Measurements from ENCODE around the gene SPAG6.
"Not testable (repeated sequence)": the region's sequence is repeated elsewhere in the genome, so short reads cannot be mapped to it uniquely, and the experiment has no call there.

Gene SPAG6

GRCh38 chr10:22345301-22346095 lies at the start of gene SPAG6:
TSS of gene SPAG6 (plus strand) at chr10:22345496. CDS start at chr10:22345612, 116 bp downstream.
- Histone ChIP-seq H3K27ac (ENCODE audit: low read length) (no peak within 1 kb of the TSS), H3K36me3 (ENCODE audit: control insufficient read depth in 1 of 2, insufficient read depth in 2 of 2, low read length in 2 of 2) (no peaks in the 10 kb centered on the region), H3K9me3 (ENCODE audit: control insufficient read depth in 1 of 2, low read length in 2 of 2) (peaks cover 0 to 14% of the 10 kb centered on the region in 2 donors), H3K27me3 (ENCODE audit: low read depth, low read length) (peaks cover 58% of the 10 kb centered on the region), H3K4me1 (ENCODE audit: control insufficient read depth in 1 of 2, insufficient read depth in 2 of 2, low read length in 2 of 2) (peaks cover 0 to 14% of the 10 kb centered on the region in 2 donors), H3K4me3 (ENCODE audit: low read depth in 1 of 2, low read length in 2 of 2) (peak within 1 kb of the TSS in 1 of 2 donors; percentile 59)

GRCh38 chr10:22301193-22301592 lies 44.1 kb upstream of the SPAG6 start:
- no peaks in the 10 kb centered on the region for H3K4me1 ChIP-seq (ENCODE audit: control insufficient read depth in 1 of 2, insufficient read depth in 2 of 2, low read length in 2 of 2)
- H3K27ac ChIP-seq (ENCODE audit: low read length) = no peak overlapping the region
- no peaks in the 10 kb centered on the region for H3K9me3 ChIP-seq (ENCODE audit: control insufficient read depth in 1 of 2, low read length in 2 of 2)

GRCh38 chr10:22303461-22303860 lies 41.8 kb upstream of the SPAG6 start:
- Histone ChIP-seq H3K9me3 (ENCODE audit: control insufficient read depth in 1 of 2, low read length in 2 of 2) (no peaks in the 10 kb centered on the region), H3K4me3 (ENCODE audit: low read depth in 1 of 2, low read length in 2 of 2) (no peak overlapping the region), H3K4me1 (ENCODE audit: control insufficient read depth in 1 of 2, insufficient read depth in 2 of 2, low read length in 2 of 2) (no peaks in the 10 kb centered on the region), H3K36me3 (ENCODE audit: control insufficient read depth in 1 of 2, insufficient read depth in 2 of 2, low read length in 2 of 2) (no peaks in the 10 kb centered on the region), H3K27ac (ENCODE audit: low read length) (no peak overlapping the region), H3K27me3 (ENCODE audit: low read depth, low read length) (no peaks in the 10 kb centered on the region)

More at GRCh38 chr10:22301193-22301592, 44.1 kb upstream of the SPAG6 start:
- H3K4me3 ChIP-seq (ENCODE audit: low read depth in 1 of 2, low read length in 2 of 2) = no peak overlapping the region
- no peaks in the 10 kb centered on the region for H3K36me3 ChIP-seq (ENCODE audit: control insufficient read depth in 1 of 2, insufficient read depth in 2 of 2, low read length in 2 of 2)
- H3K27me3 ChIP-seq (ENCODE audit: low read depth, low read length) = no peaks in the 10 kb centered on the region

- no peaks in the 10 kb centered on the region for H3K4me1 ChIP-seq (ENCODE audit: control insufficient read depth in 1 of 2, insufficient read depth in 2 of 2, low read length in 2 of 2)
- no peak overlapping the region for H3K27ac ChIP-seq (ENCODE audit: low read length)
- H3K36me3 ChIP-seq (ENCODE audit: control insufficient read depth in 1 of 2, insufficient read depth in 2 of 2, low read length in 2 of 2) = no peaks in the 10 kb centered on the region
Observed at GRCh38 chr10:22305721-22306120, 39.6 kb upstream of the SPAG6 start.

GRCh38 chr10:22308390-22308789 lies 36.9 kb upstream of the SPAG6 start:
- H3K27me3 ChIP-seq (ENCODE audit: low read depth, low read length) = no peaks in the 10 kb centered on the region
- H3K9me3 ChIP-seq (ENCODE audit: control insufficient read depth in 1 of 2, low read length in 2 of 2) = no peaks in the 10 kb centered on the region
- H3K36me3 ChIP-seq (ENCODE audit: control insufficient read depth in 1 of 2, insufficient read depth in 2 of 2, low read length in 2 of 2) = no peaks in the 10 kb centered on the region
- H3K4me1 ChIP-seq (ENCODE audit: control insufficient read depth in 1 of 2, insufficient read depth in 2 of 2, low read length in 2 of 2) = no peaks in the 10 kb centered on the region
- H3K27ac ChIP-seq (ENCODE audit: low read length) = no peak overlapping the region
- H3K4me3 ChIP-seq (ENCODE audit: low read depth in 1 of 2, low read length in 2 of 2) = no peak overlapping the region

More at GRCh38 chr10:22305721-22306120, 39.6 kb upstream of the SPAG6 start:
- H3K4me3 ChIP-seq (ENCODE audit: low read depth in 1 of 2, low read length in 2 of 2) = no peak overlapping the region
- H3K27me3 ChIP-seq (ENCODE audit: low read depth, low read length) = no peaks in the 10 kb centered on the region
- no peaks in the 10 kb centered on the region for H3K9me3 ChIP-seq (ENCODE audit: control insufficient read depth in 1 of 2, low read length in 2 of 2)

GRCh38 chr10:22309180-22310000 lies 35.9 kb upstream of the SPAG6 start:
- H3K27me3 ChIP-seq (ENCODE audit: low read depth, low read length) = no peaks in the 10 kb centered on the region
- no peaks in the 10 kb centered on the region for H3K4me1 ChIP-seq (ENCODE audit: control insufficient read depth in 1 of 2, insufficient read depth in 2 of 2, low read length in 2 of 2)
- H3K27ac ChIP-seq (ENCODE audit: low read length) = no peak overlapping the region
- no peaks in the 10 kb centered on the region for H3K9me3 ChIP-seq (ENCODE audit: control insufficient read depth in 1 of 2, low read length in 2 of 2)
- no peaks in the 10 kb centered on the region for H3K36me3 ChIP-seq (ENCODE audit: control insufficient read depth in 1 of 2, insufficient read depth in 2 of 2, low read length in 2 of 2)
- no peak overlapping the region for H3K4me3 ChIP-seq (ENCODE audit: low read depth in 1 of 2, low read length in 2 of 2)

GRCh38 chr10:22310012-22310411 lies 35.3 kb upstream of the SPAG6 start:
- not testable (repeated sequence) for H3K36me3 ChIP-seq (ENCODE audit: control insufficient read depth in 1 of 2, insufficient read depth in 2 of 2, low read length in 2 of 2); H3K27ac ChIP-seq (ENCODE audit: low read length); H3K9me3 ChIP-seq (ENCODE audit: control insufficient read depth in 1 of 2, low read length in 2 of 2); H3K27me3 ChIP-seq (ENCODE audit: low read depth, low read length); H3K4me1 ChIP-seq (ENCODE audit: control insufficient read depth in 1 of 2, insufficient read depth in 2 of 2, low read length in 2 of 2); H3K4me3 ChIP-seq (ENCODE audit: low read depth in 1 of 2, low read length in 2 of 2)

- Histone ChIP-seq H3K9me3 (ENCODE audit: control insufficient read depth in 1 of 2, low read length in 2 of 2) (no peaks in the 10 kb centered on the region), H3K4me1 (ENCODE audit: control insufficient read depth in 1 of 2, insufficient read depth in 2 of 2, low read length in 2 of 2) (peaks cover 5 to 6% of the 10 kb centered on the region in 2 donors), H3K36me3 (ENCODE audit: control insufficient read depth in 1 of 2, insufficient read depth in 2 of 2, low read length in 2 of 2) (no peaks in the 10 kb centered on the region), H3K27me3 (ENCODE audit: low read depth, low read length) (no peaks in the 10 kb centered on the region), H3K27ac (ENCODE audit: low read length) (no peak overlapping the region), H3K4me3 (ENCODE audit: low read depth in 1 of 2, low read length in 2 of 2) (no peak overlapping the region)
Observed at GRCh38 chr10:22310928-22311327, 34.4 kb upstream of the SPAG6 start.

- H3K27ac ChIP-seq (ENCODE audit: low read length) = no peak overlapping the region
Observed at GRCh38 chr10:22314852-22315251, 30.4 kb upstream of the SPAG6 start.

GRCh38 chr10:22315455-22316285 lies 29.6 kb upstream of the SPAG6 start:
- Histone ChIP-seq H3K4me1 (ENCODE audit: control insufficient read depth in 1 of 2, insufficient read depth in 2 of 2, low read length in 2 of 2) (peaks cover 12 to 38% of the 10 kb centered on the region in 2 donors), H3K36me3 (ENCODE audit: control insufficient read depth in 1 of 2, insufficient read depth in 2 of 2, low read length in 2 of 2) (no peaks in the 10 kb centered on the region), H3K27me3 (ENCODE audit: low read depth, low read length) (no peaks in the 10 kb centered on the region), H3K9me3 (ENCODE audit: control insufficient read depth in 1 of 2, low read length in 2 of 2) (no peaks in the 10 kb centered on the region), H3K4me3 (ENCODE audit: low read depth in 1 of 2, low read length in 2 of 2) (peak overlapping the region; percentile 84 to 92), H3K27ac (ENCODE audit: low read length) (peak overlapping the region; percentile 89)

More at GRCh38 chr10:22314852-22315251, 30.4 kb upstream of the SPAG6 start:
- Histone ChIP-seq H3K27me3 (ENCODE audit: low read depth, low read length) (no peaks in the 10 kb centered on the region), H3K36me3 (ENCODE audit: control insufficient read depth in 1 of 2, insufficient read depth in 2 of 2, low read length in 2 of 2) (no peaks in the 10 kb centered on the region), H3K4me1 (ENCODE audit: control insufficient read depth in 1 of 2, insufficient read depth in 2 of 2, low read length in 2 of 2) (peaks cover 12 to 34% of the 10 kb centered on the region in 2 donors), H3K9me3 (ENCODE audit: control insufficient read depth in 1 of 2, low read length in 2 of 2) (no peaks in the 10 kb centered on the region), H3K4me3 (ENCODE audit: low read depth in 1 of 2, low read length in 2 of 2) (no peak overlapping the region)

All from muscle layer of duodenum (tissue), 2 donors.